Fibroblast of the aortic adventitia (primary cell): ENCODE data around the gene GRIP2. TPM values are rescaled to one million over a fixed set of nuclear protein-coding genes. Genes with fewer than 3 reads are reported as not detected.
A peak's percentile ranks its signal among the peaks of the same experiment; 100 is the strongest.

Source experiments
- DNase-seq: peaks from one replicate; pipeline ENCODE4 v3.0.0-alpha.2; 2010; ENCODE audit warnings: low read depth
- H3K4me3 ChIP-seq: 2 replicates; pipeline ENCODE4 v1.5.1; 2011; ENCODE audit warnings: low read depth, mild to moderate bottlenecking, control low read depth, low read length, moderate library complexity
- CTCF ChIP-seq: IDR thresholded peaks from 2 replicates; pipeline ENCODE4 v1.5.1; 2011; ENCODE audit warnings: mild to moderate bottlenecking, low read length, control low read depth, inconsistent platforms; ENCODE audit not compliant: insufficient read depth
- total RNA-seq: library from RNA; depleted of rRNA; stranded (reverse); fragments of >200 nt; gene quantifications from 2 replicates; pipeline ENCODE4 v1.2.3, GENCODE V29; 2012; ENCODE audit warnings: low replicate concordance

The GRIP2 gene
- total RNA-seq, 1 donor: 0.90 TPM

- TF ChIP-seq CTCF: no peak
- DNase-seq: no peak
Measured at GRCh38 chr3:14471016-14471415, 69.1 kb downstream of the GRIP2 start.

DNA sequence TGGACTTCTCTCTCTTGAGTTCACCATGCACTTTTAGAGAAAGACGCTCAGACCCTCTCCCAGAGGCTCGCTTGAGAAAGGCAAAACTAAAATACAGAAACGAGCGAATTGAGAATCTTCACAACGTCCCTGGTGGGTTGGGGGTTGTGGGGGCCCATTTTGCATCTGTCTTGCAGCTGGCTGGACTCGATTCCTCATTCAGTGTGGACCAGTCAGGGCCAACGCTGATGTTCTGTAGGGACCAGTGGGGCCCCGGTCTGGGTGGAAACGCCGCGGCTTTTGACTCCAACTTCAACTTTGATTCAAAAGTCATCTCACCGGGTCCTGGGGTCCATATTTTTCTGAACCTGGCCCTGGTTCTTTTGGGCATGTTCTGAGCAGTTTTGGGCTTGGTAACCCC lies 69.7 kb downstream of the GRIP2 start:
- H3K4me3 ChIP-seq: no peak overlapping the region
- TF ChIP-seq CTCF: no peak
- no peak for DNase-seq

More at GRCh38 chr3:14471016-14471415, 69.1 kb downstream of the GRIP2 start:
- H3K4me3 ChIP-seq: no peak overlapping the region

DNA sequence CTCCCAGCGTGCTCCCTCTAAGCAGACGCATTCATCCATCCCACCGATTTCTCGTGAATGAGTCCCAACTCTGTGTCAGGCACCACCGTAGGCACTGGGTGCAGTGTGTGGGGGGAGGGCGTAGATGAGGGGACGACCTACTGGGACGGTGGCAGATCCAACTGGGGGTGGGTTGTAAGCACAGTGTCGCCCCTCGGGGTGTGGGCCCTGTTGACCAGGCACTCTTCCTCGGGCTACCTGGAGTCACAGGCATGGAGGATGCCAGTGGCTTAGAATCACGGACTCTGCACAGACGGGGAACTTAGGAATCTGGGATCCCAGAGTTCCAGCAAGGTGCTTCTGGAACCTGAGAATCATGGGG lies 71.5 kb downstream of the GRIP2 start:
- no peak for DNase-seq
- TF ChIP-seq CTCF: no peak
- no peak overlapping the region for H3K4me3 ChIP-seq

DNA sequence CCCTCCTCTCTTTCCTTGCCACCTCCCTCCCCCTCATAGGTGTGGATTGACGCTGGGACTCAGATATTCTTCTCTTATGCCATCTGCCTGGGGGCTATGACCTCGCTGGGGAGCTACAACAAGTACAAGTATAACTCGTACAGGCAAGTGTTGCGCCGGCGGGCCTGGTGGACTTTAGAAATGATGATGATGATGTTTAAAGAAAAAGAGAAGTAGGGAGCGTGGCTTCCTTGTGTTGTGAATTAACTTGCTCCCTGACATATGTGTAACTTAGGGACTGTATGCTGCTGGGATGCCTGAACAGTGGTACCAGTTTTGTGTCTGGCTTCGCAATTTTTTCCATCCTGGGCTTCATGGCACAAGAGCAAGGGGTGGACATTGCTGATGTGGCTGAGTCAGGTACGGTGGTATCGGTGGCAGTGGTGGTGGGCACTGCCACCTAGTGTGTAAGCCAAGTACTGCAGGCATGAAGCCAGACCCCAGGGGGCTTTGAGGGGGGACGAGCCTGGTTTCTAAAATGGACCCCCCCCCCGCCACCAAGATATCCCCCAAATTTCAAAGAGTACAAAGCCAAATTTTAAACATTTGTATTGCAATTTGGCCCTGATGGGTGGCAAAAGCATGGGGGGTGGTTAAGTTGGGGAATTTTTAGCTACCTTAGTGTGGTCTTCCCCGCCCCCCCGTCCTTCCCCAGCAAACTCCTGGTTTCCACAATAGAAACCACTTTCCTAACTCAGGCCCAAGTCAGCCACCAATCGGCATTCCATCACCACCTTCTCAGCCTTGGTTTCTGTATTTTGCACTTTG lies 72.1 kb downstream of the GRIP2 start:
- DNase-seq: peak; percentile 47
- TF ChIP-seq CTCF: peak; percentile 93
- H3K4me3 ChIP-seq: no peak overlapping the region

GRCh38 chr3:14466179-14466903 lies 73.8 kb downstream of the GRIP2 start:
- no peak for DNase-seq
- H3K4me3 ChIP-seq: no peak overlapping the region
- TF ChIP-seq CTCF: no peak

DNA sequence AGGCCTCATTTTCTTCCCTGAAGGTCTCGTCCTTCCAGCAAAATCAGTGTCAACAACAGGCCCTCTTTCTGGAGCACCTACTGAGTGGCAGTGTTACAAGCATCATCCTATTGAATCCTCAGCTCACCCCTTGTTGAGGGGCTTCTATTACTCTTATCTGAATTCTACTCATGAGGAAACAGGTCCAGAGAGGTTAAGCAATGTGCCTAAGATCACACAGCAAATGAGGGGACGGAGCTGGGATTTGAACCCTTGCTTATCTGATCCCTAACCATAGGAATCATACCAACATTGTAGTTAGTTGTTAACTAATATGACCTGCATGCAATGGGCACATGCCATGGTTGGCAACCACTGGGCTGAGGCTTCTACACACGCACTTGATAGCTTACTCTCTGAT lies 74.7 kb downstream of the GRIP2 start:
- no peak overlapping the region for H3K4me3 ChIP-seq
- DNase-seq: no peak

More for the DNA sequence above, 74.7 kb downstream of the GRIP2 start:
- no peak for TF ChIP-seq CTCF
